Thymus (tissue), 2 donors: ENCODE results near the gene SPTBN1. TPM values are rescaled to one million over a fixed set of nuclear protein-coding genes. Genes with fewer than 3 reads are reported as not detected.

Experiments
- polyA plus RNA-seq: library from polyadenylated mRNA; stranded (reverse); fragments of 200-250 nt; gene quantifications from one replicate; pipeline ENCODE4 v1.2.3, GENCODE V29; 2013
- total RNA-seq: library from RNA; stranded (reverse); fragments of 120-200 nt; gene quantifications from one replicate; pipeline ENCODE4 v1.2.4, GENCODE V29; 2013
- donor health status: healthy.

Gene SPTBN1
- total and polyA plus RNA-seq, 2 donors = 37.1 to 74.4 TPM

Other genes with a start within 250 kb of the SPTBN1 start
- gene TSPYL6, start 200.1 kb upstream of the SPTBN1 start, total RNA-seq = not detected
- 0.02 TPM for gene TSPYL6, start 200.1 kb upstream of the SPTBN1 start, polyA plus RNA-seq